HG03432 (cell line): ENCODE measurements around the gene TMEM132D.

ENCODE experiments used
- ATAC-seq: cut with Tn5 transposase; IDR thresholded peaks from one replicate; pipeline ENCODE4 v1.9.1; 2021; ENCODE audit warnings: mild to moderate bottlenecking, moderate library complexity; ENCODE audit not compliant: unreplicated experiment

Gene TMEM132D

GRCh38 chr12:129481921-129482320 lies 421.9 kb downstream of the TMEM132D start:
- ATAC-seq, result no peak

- ATAC-seq, result no peak
These were observed 433.6 kb downstream of the TMEM132D start for GRCh38 chr12:129470196-129470595.

GRCh38 chr12:129467726-129468125 lies 436.1 kb downstream of the TMEM132D start:
- ATAC-seq, result no peak

- no peak for ATAC-seq
These were observed 436.5 kb downstream of the TMEM132D start for GRCh38 chr12:129467289-129467688.

- no peak for ATAC-seq
These were observed 437.3 kb downstream of the TMEM132D start for GRCh38 chr12:129466499-129466898.

GRCh38 chr12:129459886-129460285 lies 443.9 kb downstream of the TMEM132D start:
- no peak for ATAC-seq

- ATAC-seq, result no peak
These were observed 457.1 kb downstream of the TMEM132D start for GRCh38 chr12:129446696-129447095.

GRCh38 chr12:129440278-129440677 lies 463.5 kb downstream of the TMEM132D start:
- ATAC-seq, result no peak

- ATAC-seq, result no peak
These were observed 469.0 kb downstream of the TMEM132D start for GRCh38 chr12:129434790-129435189.

GRCh38 chr12:129428240-129428936 lies 475.4 kb downstream of the TMEM132D start:
- ATAC-seq, result no peak

- ATAC-seq, result no peak
These were observed 480.7 kb downstream of the TMEM132D start for GRCh38 chr12:129423041-129423580.

- ATAC-seq, result no peak
These were observed 490.5 kb downstream of the TMEM132D start for GRCh38 chr12:129413295-129413694.

- ATAC-seq, result no peak
These were observed 494.5 kb downstream of the TMEM132D start for GRCh38 chr12:129409281-129409680.

GRCh38 chr12:129404556-129404955 lies 499.3 kb downstream of the TMEM132D start:
- ATAC-seq, result no peak

GRCh38 chr12:129401572-129401971 lies 502.3 kb downstream of the TMEM132D start:
- no peak for ATAC-seq

GRCh38 chr12:129394177-129394825 lies 509.5 kb downstream of the TMEM132D start:
- no peak for ATAC-seq

GRCh38 chr12:129393357-129393937 lies 510.4 kb downstream of the TMEM132D start:
- no peak for ATAC-seq

- ATAC-seq, result no peak
These were observed 518.2 kb downstream of the TMEM132D start for GRCh38 chr12:129385637-129385990.

- ATAC-seq, result no peak
These were observed 519.9 kb downstream of the TMEM132D start for GRCh38 chr12:129383956-129384355.

GRCh38 chr12:129381715-129382114 lies 522.1 kb downstream of the TMEM132D start:
- ATAC-seq, result no peak

GRCh38 chr12:129379076-129379804 lies 524.6 kb downstream of the TMEM132D start:
- ATAC-seq, result no peak
